Measurements from ENCODE around the gene TMOD2. TPM values are rescaled to one million over a fixed set of nuclear protein-coding genes. Genes with fewer than 3 reads are reported as not detected.

TMOD2 gene
- total and polyA plus RNA-seq, 2 of the 8 experiments (the other 6 are each of a cell fraction or from before 2014, with no cell fraction given) = 0.80 to 6.5 TPM

DNA sequence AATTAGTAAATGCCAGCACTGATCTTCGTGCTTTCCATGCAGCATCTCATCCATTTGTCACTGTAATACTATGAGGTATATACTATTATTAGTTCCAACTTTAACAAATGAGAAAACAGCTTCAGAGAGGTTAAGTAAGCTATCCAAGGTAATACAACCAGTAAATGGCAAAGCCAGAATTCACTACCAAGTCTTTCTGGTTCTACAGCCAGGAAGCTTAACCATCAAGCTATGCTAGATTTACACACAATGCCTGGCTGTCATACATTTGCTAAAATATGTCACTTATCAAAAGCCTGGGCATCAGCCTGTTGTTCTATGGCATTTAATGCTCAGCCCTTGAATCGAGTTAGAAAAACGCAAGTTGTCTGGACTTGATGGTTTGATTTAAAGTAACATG lies 32.6 kb downstream of the TMOD2 start (continued):
- TF ChIP-seq TAF7 (optimal IDR thresholded peaks at IDR 0.05; ENCODE audit: borderline replicate concordance, low read depth, low read length) = no peak
- no peak for TF ChIP-seq JUN (IDR thresholded peaks at IDR 0.05; ENCODE audit: low read depth, low read length)
- no peak for TF ChIP-seq FOSL1 (IDR thresholded peaks at IDR 0.05; ENCODE audit: insufficient read depth, low read depth, low read length)
- TF ChIP-seq BCL11A (IDR thresholded peaks at IDR 0.05; ENCODE audit: low read depth in 2 of 2, low read length in 2 of 2) = no peak
- TF ChIP-seq JUND (IDR thresholded peaks at IDR 0.05; ENCODE audit: low read length) = no peak

Measured in H1 (cell line).